ENCODE measurements around the gene CCNDBP1. TPM values are rescaled to one million over a fixed set of nuclear protein-coding genes. Genes with fewer than 3 reads are reported as not detected.
"Not testable (repeated sequence)": the region's sequence is repeated elsewhere in the genome, so short reads cannot be mapped to it uniquely, and the experiment has no call there.

The CCNDBP1 gene
- total RNA-seq, 1 donor from 2014 or later, result 39.0 TPM

- DNase-seq (ENCODE audit: low read depth) (no peak), FAIRE-seq (no peak)
- peaks cover 14% of the 10 kb centered on the region for H3K36me3 ChIP-seq (ENCODE audit: control insufficient read depth, insufficient read depth, low read length)
- H3K27me3 ChIP-seq (ENCODE audit: control insufficient read depth, insufficient read depth, low read length), result no peaks in the 10 kb centered on the region
- TF ChIP-seq CTCF (IDR thresholded peaks at IDR 0.05; ENCODE audit: insufficient read depth, low read length, severe bottlenecking), result no peak
- no peak overlapping the region for H3K4me3 ChIP-seq (ENCODE audit: low read depth, low read length)
Observed at GRCh38 chr15:43190178-43190577, 5.0 kb downstream of the CCNDBP1 start.

GRCh38 chr15:43193710-43194109 lies 8.5 kb downstream of the CCNDBP1 start:
- H3K27me3 ChIP-seq (ENCODE audit: control insufficient read depth, insufficient read depth, low read length), result no peaks in the 10 kb centered on the region
- no peak overlapping the region for H3K4me3 ChIP-seq (ENCODE audit: low read depth, low read length)
- no peak for TF ChIP-seq CTCF (IDR thresholded peaks at IDR 0.05; ENCODE audit: insufficient read depth, low read length, severe bottlenecking)
- DNase-seq (ENCODE audit: low read depth), result no peak
- peaks cover 20% of the 10 kb centered on the region for H3K36me3 ChIP-seq (ENCODE audit: control insufficient read depth, insufficient read depth, low read length)
- no peak for FAIRE-seq

- peaks cover 16% of the 10 kb centered on the region for H3K36me3 ChIP-seq (ENCODE audit: control insufficient read depth, insufficient read depth, low read length)
- H3K27me3 ChIP-seq (ENCODE audit: control insufficient read depth, insufficient read depth, low read length), result no peaks in the 10 kb centered on the region
- no peak for TF ChIP-seq CTCF (IDR thresholded peaks at IDR 0.05; ENCODE audit: insufficient read depth, low read length, severe bottlenecking)
- no peak overlapping the region for H3K4me3 ChIP-seq (ENCODE audit: low read depth, low read length)
- DNase-seq (ENCODE audit: low read depth) (no peak), FAIRE-seq (no peak)
Observed at GRCh38 chr15:43194795-43195194, 9.6 kb downstream of the CCNDBP1 start.

- no peak for TF ChIP-seq CTCF (IDR thresholded peaks at IDR 0.05; ENCODE audit: insufficient read depth, low read length, severe bottlenecking)
- H3K36me3 ChIP-seq (ENCODE audit: control insufficient read depth, insufficient read depth, low read length), result peaks cover 11% of the 10 kb centered on the region
- FAIRE-seq (no peak), DNase-seq (ENCODE audit: low read depth) (no peak)
- H3K4me3 ChIP-seq (ENCODE audit: low read depth, low read length), result no peak overlapping the region
- H3K27me3 ChIP-seq (ENCODE audit: control insufficient read depth, insufficient read depth, low read length), result no peaks in the 10 kb centered on the region
Observed at GRCh38 chr15:43196760-43197548, 11.8 kb downstream of the CCNDBP1 start.

GRCh38 chr15:43197773-43198172 lies 12.6 kb downstream of the CCNDBP1 start:
- not testable (repeated sequence) for H3K27me3 ChIP-seq (ENCODE audit: control insufficient read depth, insufficient read depth, low read length); H3K36me3 ChIP-seq (ENCODE audit: control insufficient read depth, insufficient read depth, low read length); H3K4me3 ChIP-seq (ENCODE audit: low read depth, low read length); FAIRE-seq; DNase-seq (ENCODE audit: low read depth)

- H3K27me3 ChIP-seq (ENCODE audit: control insufficient read depth, insufficient read depth, low read length); FAIRE-seq; DNase-seq (ENCODE audit: low read depth); H3K36me3 ChIP-seq (ENCODE audit: control insufficient read depth, insufficient read depth, low read length); H3K4me3 ChIP-seq (ENCODE audit: low read depth, low read length): not testable (repeated sequence)
Observed at GRCh38 chr15:43198556-43198955, 13.4 kb downstream of the CCNDBP1 start.

- DNase-seq (ENCODE audit: low read depth) (no peak), FAIRE-seq (no peak)
- Histone ChIP-seq H3K4me3 (ENCODE audit: low read depth, low read length) (no peak overlapping the region), H3K36me3 (ENCODE audit: control insufficient read depth, insufficient read depth, low read length) (peaks cover 7% of the 10 kb centered on the region), H3K27me3 (ENCODE audit: control insufficient read depth, insufficient read depth, low read length) (no peaks in the 10 kb centered on the region)
- no peak for TF ChIP-seq CTCF (IDR thresholded peaks at IDR 0.05; ENCODE audit: insufficient read depth, low read length, severe bottlenecking)
Observed at GRCh38 chr15:43198992-43199391, 13.8 kb downstream of the CCNDBP1 start.
